Measurements from ENCODE around the gene KIF26B. TPM values are rescaled to one million over a fixed set of nuclear protein-coding genes. Genes with fewer than 3 reads are reported as not detected.

KIF26B gene
- total and polyA plus RNA-seq, 2 of the 4 experiments (the other 2 are of a cell fraction) = 0.53 to 0.54 TPM

DNA sequence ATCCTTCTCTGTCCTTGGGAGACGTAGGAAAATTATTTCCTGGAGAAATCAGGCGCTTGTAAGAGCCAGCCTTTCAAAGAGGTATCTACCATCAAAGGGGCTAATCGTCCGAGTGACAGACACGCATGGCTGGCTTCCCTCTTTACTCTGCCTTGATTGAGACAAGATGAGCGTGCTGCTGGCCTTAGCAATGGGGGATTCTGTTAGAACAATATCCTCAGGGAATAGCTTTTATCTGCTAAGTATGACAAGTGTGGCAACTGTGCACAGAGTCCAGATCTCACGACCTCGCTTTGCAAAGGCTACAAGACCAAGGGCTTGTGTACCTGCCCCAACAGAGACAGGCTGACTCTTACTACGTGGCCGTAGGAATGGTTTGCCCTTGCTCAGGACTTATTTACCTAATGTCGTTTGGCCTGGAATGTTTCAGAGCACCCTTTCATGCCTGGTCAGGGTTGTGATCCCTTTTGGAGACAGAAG, 417.1 kb downstream of the KIF26B start:
- H2BK15ac ChIP-seq (ENCODE audit: low read depth, low read length) = no peak overlapping the region
- H3K27ac ChIP-seq (ENCODE audit: insufficient read depth, low read length) = no peak overlapping the region
- BruUV-seq (replicated peaks) = no TSS peak
- no peak overlapping the region for H3K4ac ChIP-seq (ENCODE audit: low read depth, low read length)
- H4K20me1 ChIP-seq (ENCODE audit: insufficient read depth, low read length) = no peaks in the 10 kb centered on the region
- no peak overlapping the region for H2BK5ac ChIP-seq (ENCODE audit: low read depth, low read length, poor library complexity, severe bottlenecking)
- no peak overlapping the region for H3K4me2 ChIP-seq (ENCODE audit: low read depth, low read length)
- ChIA-PET CTCF (no interaction called here), POLR2A (ENCODE audit: unreplicated experiment) (no interaction called here)
- no peak overlapping the region for H4K91ac ChIP-seq (ENCODE audit: insufficient read depth, low read depth, low read length)
- no peak overlapping the region for H2AFZ ChIP-seq (replicated peaks; ENCODE audit: low read length, poor library complexity)
- TF ChIP-seq MXI1 (IDR thresholded peaks at IDR 0.05; ENCODE audit: borderline replicate concordance, low read depth, low read length) (no peak), CEBPB (IDR thresholded peaks at IDR 0.05; ENCODE audit: low read depth, low read length) (no peak), SMC3 (IDR thresholded peaks at IDR 0.05; ENCODE audit: low read depth, low read length) (no peak), MAFK (IDR thresholded peaks at IDR 0.05; ENCODE audit: low read depth, low read length) (no peak), NFE2L2 (IDR thresholded peaks at IDR 0.05; ENCODE audit: low read depth, low read length) (no peak), CHD1 (IDR thresholded peaks at IDR 0.05; ENCODE audit: low read depth, low read length) (no peak), FOS (IDR thresholded peaks at IDR 0.05; ENCODE audit: low read depth, low read length) (no peak), MAZ (IDR thresholded peaks at IDR 0.05; ENCODE audit: borderline replicate concordance, low read depth, low read length) (no peak), RFX5 (IDR thresholded peaks at IDR 0.05; ENCODE audit: low read depth, low read length) (no peak), RAD21 (IDR thresholded peaks at IDR 0.05; ENCODE audit: low read length) (no peak), POLR2A (IDR thresholded peaks at IDR 0.05; ENCODE audit: low read depth, low read length) (no peak), BHLHE40 (IDR thresholded peaks at IDR 0.05; ENCODE audit: low read depth, low read length) (no peak), RCOR1 (IDR thresholded peaks at IDR 0.05; ENCODE audit: insufficient replicate concordance, low read length) (no peak)
- TF ChIP-seq, protein P1, sequence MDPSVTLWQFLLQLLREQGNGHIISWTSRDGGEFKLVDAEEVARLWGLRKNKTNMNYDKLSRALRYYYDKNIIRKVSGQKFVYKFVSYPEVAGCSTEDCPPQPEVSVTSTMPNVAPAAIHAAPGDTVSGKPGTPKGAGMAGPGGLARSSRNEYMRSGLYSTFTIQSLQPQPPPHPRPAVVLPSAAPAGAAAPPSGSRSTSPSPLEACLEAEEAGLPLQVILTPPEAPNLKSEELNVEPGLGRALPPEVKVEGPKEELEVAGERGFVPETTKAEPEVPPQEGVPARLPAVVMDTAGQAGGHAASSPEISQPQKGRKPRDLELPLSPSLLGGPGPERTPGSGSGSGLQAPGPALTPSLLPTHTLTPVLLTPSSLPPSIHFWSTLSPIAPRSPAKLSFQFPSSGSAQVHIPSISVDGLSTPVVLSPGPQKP (IDR thresholded peaks at IDR 0.05; ENCODE audit: borderline replicate concordance, low read depth, low read length) = no peak
- TF ChIP-seq, protein P2, sequence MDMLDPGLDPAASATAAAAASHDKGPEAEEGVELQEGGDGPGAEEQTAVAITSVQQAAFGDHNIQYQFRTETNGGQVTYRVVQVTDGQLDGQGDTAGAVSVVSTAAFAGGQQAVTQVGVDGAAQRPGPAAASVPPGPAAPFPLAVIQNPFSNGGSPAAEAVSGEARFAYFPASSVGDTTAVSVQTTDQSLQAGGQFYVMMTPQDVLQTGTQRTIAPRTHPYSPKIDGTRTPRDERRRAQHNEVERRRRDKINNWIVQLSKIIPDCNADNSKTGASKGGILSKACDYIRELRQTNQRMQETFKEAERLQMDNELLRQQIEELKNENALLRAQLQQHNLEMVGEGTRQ (IDR thresholded peaks at IDR 0.05; ENCODE audit: low read depth, low read length) = no peak
- TF ChIP-seq, protein P3, sequence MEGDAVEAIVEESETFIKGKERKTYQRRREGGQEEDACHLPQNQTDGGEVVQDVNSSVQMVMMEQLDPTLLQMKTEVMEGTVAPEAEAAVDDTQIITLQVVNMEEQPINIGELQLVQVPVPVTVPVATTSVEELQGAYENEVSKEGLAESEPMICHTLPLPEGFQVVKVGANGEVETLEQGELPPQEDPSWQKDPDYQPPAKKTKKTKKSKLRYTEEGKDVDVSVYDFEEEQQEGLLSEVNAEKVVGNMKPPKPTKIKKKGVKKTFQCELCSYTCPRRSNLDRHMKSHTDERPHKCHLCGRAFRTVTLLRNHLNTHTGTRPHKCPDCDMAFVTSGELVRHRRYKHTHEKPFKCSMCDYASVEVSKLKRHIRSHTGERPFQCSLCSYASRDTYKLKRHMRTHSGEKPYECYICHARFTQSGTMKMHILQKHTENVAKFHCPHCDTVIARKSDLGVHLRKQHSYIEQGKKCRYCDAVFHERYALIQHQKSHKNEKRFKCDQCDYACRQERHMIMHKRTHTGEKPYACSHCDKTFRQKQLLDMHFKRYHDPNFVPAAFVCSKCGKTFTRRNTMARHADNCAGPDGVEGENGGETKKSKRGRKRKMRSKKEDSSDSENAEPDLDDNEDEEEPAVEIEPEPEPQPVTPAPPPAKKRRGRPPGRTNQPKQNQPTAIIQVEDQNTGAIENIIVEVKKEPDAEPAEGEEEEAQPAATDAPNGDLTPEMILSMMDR (conservative IDR thresholded peaks at IDR 0.05; ENCODE audit: low read depth, low read length) = no peak
- H3K9ac ChIP-seq (ENCODE audit: low read depth, low read length) = no peak overlapping the region
- no peak overlapping the region for H2AK5ac ChIP-seq (ENCODE audit: low read depth, low read length)
- peaks cover 8% of the 10 kb centered on the region for H3K4me1 ChIP-seq (ENCODE audit: control insufficient read depth, insufficient read depth, low read length)
- ATAC-seq (ENCODE audit: low read depth) = no peak
- intact Hi-C loops (cut with micrococcal nuclease) (no loop called here), in situ Hi-C loops (cut with MboI; ENCODE audit: low sequenced_read_pairs) (no loop called here), dilution Hi-C loops (cut with HindIII; ENCODE audit: low sequenced_read_pairs, unreplicated experiment) (no loop called here)
- H4K5ac ChIP-seq (ENCODE audit: low read depth, low read length) = no peak overlapping the region
- no peak overlapping the region for H3K4me3 ChIP-seq (ENCODE audit: insufficient read depth, low read depth, low read length)
- H3K36me3 ChIP-seq (ENCODE audit: control insufficient read depth, insufficient read depth, low read length) = no peaks in the 10 kb centered on the region
- no peak overlapping the region for H3K56ac ChIP-seq (ENCODE audit: extremely low read depth, insufficient read depth, low read length)
- H3K79me1 ChIP-seq (ENCODE audit: low read depth in 1 of 2, low read length in 2 of 2) = no peaks in the 10 kb centered on the region
- no peak overlapping the region for H3K23ac ChIP-seq (ENCODE audit: low read depth, low read length)
- 77% methylated on average over 10 of the region's 11 CpGs; no CpG with 5 or more reads in 1 of the 2 experiments for WGBS, 2 experiments (ENCODE audit: extremely low coverage in 2 of 2, insufficient read length in 1 of 2)
- no peaks in the 10 kb centered on the region for H3K27me3 ChIP-seq (ENCODE audit: control insufficient read depth, insufficient read depth, low read length)
- no peak overlapping the region for H2BK20ac ChIP-seq (ENCODE audit: low read depth, low read length)
- no peaks in the 10 kb centered on the region for H3K9me1 ChIP-seq (ENCODE audit: insufficient read depth, low read length)
- no peak overlapping the region for H3K18ac ChIP-seq (ENCODE audit: low read depth, low read length)
- no peak for DNase-seq
- H2BK120ac ChIP-seq (ENCODE audit: low read depth, low read length) = no peak overlapping the region
- no peaks in the 10 kb centered on the region for H3K9me3 ChIP-seq (ENCODE audit: control insufficient read depth, insufficient read depth, low read length)
- H2AK9ac ChIP-seq (replicated peaks; ENCODE audit: low read depth, low read length, poor library complexity) = no peak overlapping the region
- no peak overlapping the region for H3K14ac ChIP-seq (replicated peaks; ENCODE audit: low read depth, low read length)
- H4K8ac ChIP-seq (ENCODE audit: low read depth in 2 of 2, low read length in 2 of 2) = no peak overlapping the region

All from IMR-90 (cell line).